Measurements from ENCODE around the gene SPATA22.
"Not testable (repeated sequence)": the region's sequence is repeated elsewhere in the genome, so short reads cannot be mapped to it uniquely, and the experiment has no call there.

Gene SPATA22

GRCh38 chr17:3471599-3471998 is at the start of gene SPATA22:
TSS of gene SPATA22 (minus strand) at chr17:3471819. CDS start at chr17:3469325, 2,494 bp downstream.
- no peak for TF ChIP-seq ZFX (IDR thresholded peaks at IDR 0.05; ENCODE audit: borderline replicate concordance)
- no peak for TF ChIP-seq CTCF (IDR thresholded peaks at IDR 0.05)
- H3K27ac ChIP-seq: no peak within 1 kb of the TSS

- not testable (repeated sequence) for H3K27ac ChIP-seq
Observed at GRCh38 chr17:3519472-3519871, 47.9 kb upstream of the SPATA22 start.

GRCh38 chr17:3514873-3515272 is 43.3 kb upstream of the SPATA22 start:
- no peak overlapping the region for H3K27ac ChIP-seq
- TF ChIP-seq ZFX (IDR thresholded peaks at IDR 0.05; ENCODE audit: borderline replicate concordance): no peak
- TF ChIP-seq CTCF (IDR thresholded peaks at IDR 0.05): no peak

GRCh38 chr17:3514167-3514566 is 42.5 kb upstream of the SPATA22 start:
- H3K27ac ChIP-seq: not testable (repeated sequence)

- H3K27ac ChIP-seq: no peak overlapping the region
- TF ChIP-seq ZFX (IDR thresholded peaks at IDR 0.05; ENCODE audit: borderline replicate concordance) (no peak), CTCF (IDR thresholded peaks at IDR 0.05) (no peak)
Observed at GRCh38 chr17:3513305-3514035, 41.9 kb upstream of the SPATA22 start.

- no peak overlapping the region for H3K27ac ChIP-seq
- TF ChIP-seq CTCF (IDR thresholded peaks at IDR 0.05) (no peak), ZFX (IDR thresholded peaks at IDR 0.05; ENCODE audit: borderline replicate concordance) (no peak)
Observed at GRCh38 chr17:3512505-3513171, 41.0 kb upstream of the SPATA22 start.

GRCh38 chr17:3511852-3512504 is 40.4 kb upstream of the SPATA22 start:
- H3K27ac ChIP-seq: no peak overlapping the region
- no peak for TF ChIP-seq CTCF (IDR thresholded peaks at IDR 0.05)
- no peak for TF ChIP-seq ZFX (IDR thresholded peaks at IDR 0.05; ENCODE audit: borderline replicate concordance)

GRCh38 chr17:3510090-3510489 is 38.5 kb upstream of the SPATA22 start:
- TF ChIP-seq ZFX (IDR thresholded peaks at IDR 0.05; ENCODE audit: borderline replicate concordance) (no peak), CTCF (IDR thresholded peaks at IDR 0.05) (no peak)
- no peak overlapping the region for H3K27ac ChIP-seq

All from 22Rv1 (cell line).